ENCODE measurements around the gene ROS1.

Gene ROS1

GRCh38 chr6:117441824-117442264 lies 16.1 kb upstream of the ROS1 start:
- DNase-seq (ENCODE audit: low spot score), result no peak
- in situ Hi-C loops (cut with MboI; ENCODE audit: low pct_unique_long_range_greater_than_20kb, low sequenced_read_pairs, unreplicated experiment), result loop anchor here (10.0 to 25.0 kb wide), 2 partner anchors 113 to 395 kb away; no protein-coding TSS in a partner anchor
- no peak for TF ChIP-seq CTCF (IDR thresholded peaks at IDR 0.05; ENCODE audit: extremely low read depth, insufficient read depth, missing control alignments)

GRCh38 chr6:117440706-117441525 lies 15.2 kb upstream of the ROS1 start:
- TF ChIP-seq CTCF (IDR thresholded peaks at IDR 0.05; ENCODE audit: extremely low read depth, insufficient read depth, missing control alignments), result no peak
- in situ Hi-C loops (cut with MboI; ENCODE audit: low pct_unique_long_range_greater_than_20kb, low sequenced_read_pairs, unreplicated experiment), result loop anchor here (10.0 to 25.0 kb wide), 2 partner anchors 114 to 396 kb away; no protein-coding TSS in a partner anchor
- DNase-seq (ENCODE audit: low spot score), result no peak

- in situ Hi-C loops (cut with MboI; ENCODE audit: low pct_unique_long_range_greater_than_20kb, low sequenced_read_pairs, unreplicated experiment), result loop anchor here (25.0 kb wide), 1 partner anchor 405 kb away; no protein-coding TSS in a partner anchor
- TF ChIP-seq CTCF (IDR thresholded peaks at IDR 0.05; ENCODE audit: extremely low read depth, insufficient read depth, missing control alignments), result no peak
- DNase-seq (ENCODE audit: low spot score), result no peak
Observed at GRCh38 chr6:117432273-117432672, 6.5 kb upstream of the ROS1 start.

- no peak for TF ChIP-seq CTCF (IDR thresholded peaks at IDR 0.05; ENCODE audit: extremely low read depth, insufficient read depth, missing control alignments)
- in situ Hi-C loops (cut with MboI; ENCODE audit: low pct_unique_long_range_greater_than_20kb, low sequenced_read_pairs, unreplicated experiment), result no loop called here
- DNase-seq (ENCODE audit: low spot score), result no peak
Observed at GRCh38 chr6:117423754-117424153, 2.0 kb downstream of the ROS1 start.

GRCh38 chr6:117418320-117418719 lies 7.4 kb downstream of the ROS1 start:
- no peak for TF ChIP-seq CTCF (IDR thresholded peaks at IDR 0.05; ENCODE audit: extremely low read depth, insufficient read depth, missing control alignments)
- in situ Hi-C loops (cut with MboI; ENCODE audit: low pct_unique_long_range_greater_than_20kb, low sequenced_read_pairs, unreplicated experiment), result no loop called here
- no peak for DNase-seq (ENCODE audit: low spot score)

- in situ Hi-C loops (cut with MboI; ENCODE audit: low pct_unique_long_range_greater_than_20kb, low sequenced_read_pairs, unreplicated experiment), result no loop called here
- DNase-seq (ENCODE audit: low spot score), result no peak
Observed at GRCh38 chr6:117417851-117418250, 7.9 kb downstream of the ROS1 start.

More at GRCh38 chr6:117417851-117418250, 7.9 kb downstream of the ROS1 start:
- no peak for TF ChIP-seq CTCF (IDR thresholded peaks at IDR 0.05; ENCODE audit: extremely low read depth, insufficient read depth, missing control alignments)
